GM19324 (cell line): ENCODE results near the gene PRKCD.

ENCODE experiments used
- ATAC-seq: cut with Tn5 transposase; IDR thresholded peaks from one replicate; pipeline ENCODE4 v1.9.1; 2021; ENCODE audit warnings: mild to moderate bottlenecking, moderate library complexity; ENCODE audit not compliant: unreplicated experiment, low FRiP score

The PRKCD gene

DNA sequence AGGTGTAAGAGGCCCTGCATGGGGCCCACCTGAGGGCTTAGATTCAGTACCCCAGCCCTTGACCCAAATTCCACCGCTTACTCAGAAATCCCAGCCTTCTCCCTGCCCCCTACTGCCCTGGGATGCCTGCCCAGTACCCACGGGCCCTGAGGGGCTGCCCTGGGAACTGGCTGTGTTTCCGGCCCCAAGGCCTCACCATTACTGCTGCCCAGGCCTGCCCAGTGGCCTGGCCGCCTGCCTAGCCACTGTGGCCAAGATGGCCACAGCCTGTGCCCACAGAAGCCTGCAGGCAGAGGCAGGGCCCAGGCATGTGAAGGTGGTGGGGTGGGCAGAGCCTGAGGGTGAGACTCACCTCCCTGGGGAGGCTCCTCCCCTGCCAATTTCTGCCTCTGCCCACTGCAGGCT is 6.1 kb upstream of the PRKCD start:
- ATAC-seq: no peak

DNA sequence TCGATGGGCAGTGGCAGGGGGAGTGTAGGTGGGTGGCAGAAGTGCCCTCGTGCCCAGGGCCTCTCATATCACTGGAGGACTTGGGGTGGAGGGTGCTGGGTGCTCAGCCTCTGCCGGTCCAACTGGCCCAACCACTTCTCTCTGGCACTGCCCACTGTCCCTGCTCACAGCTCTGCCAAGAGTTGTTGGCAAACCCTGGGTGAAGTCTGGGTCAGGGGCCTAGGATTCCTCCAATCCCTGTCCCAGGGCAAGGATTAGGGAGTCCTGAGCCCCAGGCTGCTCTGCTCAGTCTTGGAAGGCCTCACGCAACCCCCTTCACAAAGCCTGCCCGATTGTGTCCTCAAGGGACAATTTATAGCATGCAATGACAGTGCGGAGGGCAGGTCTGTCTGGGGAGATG is 5.2 kb upstream of the PRKCD start:
- ATAC-seq: no peak

DNA sequence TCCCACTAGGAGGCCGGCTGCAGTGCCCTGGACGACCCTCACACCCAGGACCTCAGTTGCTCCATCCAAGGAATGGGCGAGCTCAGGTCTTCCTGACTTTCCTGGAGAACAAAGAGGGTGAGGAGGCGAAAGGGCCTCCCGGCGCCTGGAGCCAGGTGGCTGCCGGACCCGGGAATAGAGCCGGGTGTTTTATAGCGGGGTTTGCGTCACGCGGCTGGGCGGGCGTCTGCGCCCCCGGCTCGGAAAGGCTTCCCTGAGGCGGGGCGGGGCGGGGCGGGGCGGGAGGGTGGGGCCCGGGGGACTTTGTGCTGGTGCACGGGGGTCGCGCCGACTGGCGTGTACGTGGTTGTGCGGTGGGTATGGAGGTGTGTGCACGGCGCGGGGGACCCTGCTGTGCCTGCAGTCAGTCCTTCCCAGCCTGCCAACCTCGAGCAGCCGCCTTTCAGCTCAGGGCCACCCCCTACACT is 4.6 kb upstream of the PRKCD start:
- no peak for ATAC-seq

DNA sequence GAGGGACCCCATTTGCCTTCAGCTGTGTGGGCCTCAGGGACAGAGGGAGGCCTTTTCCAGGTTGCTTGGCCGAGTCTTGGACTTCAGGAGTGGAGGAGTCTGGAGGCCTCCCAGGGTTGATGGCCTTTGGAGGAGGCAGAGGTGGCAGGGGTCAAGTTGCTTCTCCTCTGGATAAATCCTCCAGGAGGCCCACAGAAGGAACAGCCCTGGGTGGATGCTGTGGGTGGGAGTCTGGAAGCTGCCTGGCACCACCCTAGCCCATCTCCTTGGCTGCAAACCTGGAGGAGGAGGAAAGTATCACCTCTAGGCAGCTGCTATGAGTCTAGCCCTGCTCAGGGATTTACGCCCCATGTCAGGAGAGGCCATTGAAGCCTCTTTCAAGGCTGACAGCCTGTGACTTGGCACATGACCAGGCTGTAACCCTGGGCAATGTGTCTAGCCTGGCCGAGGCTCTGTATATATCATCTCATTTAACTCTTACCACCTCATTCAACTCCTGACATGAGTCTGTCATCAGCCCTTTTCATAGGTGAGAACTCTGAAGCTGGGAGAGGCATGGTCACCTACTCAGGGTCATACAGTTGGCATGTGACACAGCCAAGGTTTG is 2.9 kb upstream of the PRKCD start:
- no peak for ATAC-seq

DNA sequence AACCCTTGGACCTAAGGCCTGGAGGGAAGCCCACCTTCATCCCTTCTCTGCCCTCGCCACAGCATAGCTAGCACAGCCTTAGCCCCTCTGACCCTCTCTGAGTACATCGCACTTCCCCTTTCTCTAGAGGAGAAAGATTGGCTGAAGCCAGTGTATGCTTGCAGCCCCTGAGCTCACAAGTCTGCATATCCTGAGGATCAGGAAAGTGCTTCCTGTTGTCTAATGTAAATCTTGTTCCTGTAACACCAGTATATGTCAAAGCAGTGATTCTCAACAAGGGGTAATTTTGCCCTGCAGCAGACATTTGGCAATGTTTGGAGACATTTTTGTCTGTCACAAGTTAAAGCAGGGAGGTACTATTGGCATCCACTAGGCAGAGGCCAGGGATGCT is 2.2 kb upstream of the PRKCD start:
- ATAC-seq: no peak

DNA sequence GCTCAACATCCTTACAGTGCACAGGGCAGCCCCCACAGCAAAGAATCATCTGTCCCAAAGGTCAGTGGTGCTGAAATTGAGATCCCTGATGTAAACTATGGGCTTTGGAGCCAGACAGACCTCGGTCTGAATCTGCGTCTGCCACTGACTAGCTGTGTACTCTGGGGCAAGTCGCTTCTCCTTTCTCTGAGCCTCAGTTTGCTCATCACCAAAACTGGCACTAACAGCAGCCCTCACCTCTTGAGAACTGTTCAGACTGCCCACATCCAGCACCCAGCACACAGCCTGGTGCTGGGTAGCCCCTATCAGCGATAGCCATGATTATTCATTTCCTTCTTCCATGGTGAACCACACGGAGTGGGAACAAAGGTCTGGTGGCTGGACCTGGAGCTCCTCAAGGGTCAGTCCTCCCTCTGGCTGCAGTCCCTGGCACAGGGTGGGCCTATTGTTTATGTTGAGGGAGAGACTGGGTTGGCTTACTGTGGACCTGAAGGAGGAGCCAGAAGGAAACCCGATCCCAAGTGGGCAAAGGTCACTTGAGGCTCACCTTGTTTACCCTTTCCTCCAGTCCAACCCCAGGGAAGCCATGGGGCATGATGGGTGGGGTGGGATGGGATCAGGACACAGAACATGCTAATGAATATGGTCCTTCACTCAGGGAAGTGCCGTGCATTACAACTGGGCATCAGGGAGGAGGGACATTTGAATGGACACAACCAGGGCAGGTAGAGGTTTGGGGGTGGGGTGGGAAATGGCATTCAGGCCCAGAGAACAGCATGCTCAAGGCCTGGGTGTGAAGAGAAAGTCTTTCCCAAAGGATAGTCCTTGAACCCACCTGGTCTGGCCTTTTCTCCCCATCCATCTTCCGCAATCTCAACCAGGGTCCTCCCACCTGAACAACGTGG is 1.6 kb upstream of the PRKCD start:
- ATAC-seq: no peak

DNA sequence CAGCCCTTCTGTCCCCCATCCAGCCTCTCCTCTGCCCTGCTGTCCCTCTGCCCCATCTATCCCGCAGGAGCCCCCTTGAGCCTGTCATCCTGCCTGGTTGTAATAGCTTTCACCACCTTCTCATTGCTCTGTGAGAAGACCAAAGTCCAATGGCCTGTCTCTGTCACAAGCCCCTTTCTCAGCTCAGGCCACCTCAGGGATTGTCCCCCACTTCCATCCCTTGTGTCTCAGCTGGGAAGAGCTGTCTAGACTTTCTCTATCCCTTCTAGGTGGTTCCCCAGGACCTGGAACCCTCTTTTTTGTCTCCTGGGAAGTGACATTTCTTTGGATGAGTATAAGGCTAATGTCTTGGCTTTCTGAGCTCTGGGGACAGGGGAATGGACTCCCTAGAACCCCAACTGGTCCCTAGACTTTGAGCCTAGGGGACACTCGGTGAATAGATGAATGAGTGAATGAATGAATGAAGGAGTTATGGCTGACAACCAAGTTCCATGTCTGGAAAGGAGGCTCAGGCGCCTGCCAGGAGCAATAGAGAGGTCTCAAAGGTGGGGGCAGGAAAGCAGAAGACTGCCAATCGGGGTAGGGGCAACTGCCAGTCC is 849 bp upstream of the PRKCD start:
- no peak for ATAC-seq

DNA sequence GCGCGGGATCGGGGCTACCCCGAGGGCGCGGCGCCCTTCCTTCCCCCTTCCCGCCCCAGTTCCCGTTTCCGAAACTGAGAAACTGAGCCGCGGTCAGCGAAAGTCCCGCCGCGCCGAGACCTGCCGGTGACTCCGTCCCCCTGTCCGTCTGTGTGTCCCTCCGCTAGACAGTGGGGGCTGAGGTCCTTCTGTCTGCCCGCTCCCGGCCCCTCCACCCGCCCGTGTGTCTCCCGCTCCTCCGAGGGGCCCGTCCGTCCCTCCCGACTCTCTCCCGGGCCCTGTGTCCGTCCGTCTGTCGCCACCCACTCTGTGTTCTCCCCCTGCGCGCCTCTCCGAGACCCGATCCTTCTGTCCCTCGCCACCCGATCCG is 426 bp downstream of the PRKCD start:
- no peak for ATAC-seq

DNA sequence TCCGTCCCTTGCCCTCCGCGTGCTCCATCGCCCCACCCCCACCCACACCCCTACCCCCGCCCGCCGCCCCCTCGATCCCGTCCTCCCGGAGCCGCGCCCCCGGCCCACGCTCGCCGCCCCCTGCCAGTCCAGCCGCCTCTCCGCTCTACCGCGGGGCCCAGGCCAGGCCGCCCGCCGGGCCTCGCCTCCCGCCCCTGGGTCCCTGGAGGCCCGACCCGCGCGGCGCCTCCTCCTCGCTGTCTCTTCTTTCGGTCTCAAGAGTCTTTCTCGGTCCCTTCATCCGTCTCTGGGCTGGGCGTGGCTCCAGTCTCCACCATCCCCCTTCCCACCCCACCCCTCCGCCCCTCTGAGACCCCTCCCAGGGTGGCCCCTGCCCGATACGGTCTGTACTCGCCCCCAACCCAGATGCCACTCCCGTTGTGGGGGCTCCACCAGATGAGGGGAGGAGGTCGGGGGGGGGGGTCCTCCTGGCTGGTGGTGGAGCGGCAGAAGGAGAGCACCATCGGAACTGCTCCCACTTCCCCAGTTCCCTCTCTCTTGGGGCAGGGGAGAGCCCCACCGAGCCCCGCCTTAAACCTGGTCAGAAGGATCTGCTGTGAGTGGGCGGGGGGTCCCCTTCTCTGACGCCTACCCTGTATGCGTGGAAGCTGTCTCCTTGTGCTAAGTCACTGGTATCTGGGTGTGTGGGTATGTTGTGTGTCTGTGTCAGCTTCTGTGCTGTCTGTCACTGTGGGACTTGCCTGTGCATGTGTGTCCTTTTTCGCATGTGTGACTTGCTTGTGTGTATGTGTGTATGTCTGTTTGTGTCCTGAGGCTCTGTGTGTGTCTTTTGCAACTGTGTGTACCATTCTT is 1.0 kb downstream of the PRKCD start:
- ATAC-seq: no peak

DNA sequence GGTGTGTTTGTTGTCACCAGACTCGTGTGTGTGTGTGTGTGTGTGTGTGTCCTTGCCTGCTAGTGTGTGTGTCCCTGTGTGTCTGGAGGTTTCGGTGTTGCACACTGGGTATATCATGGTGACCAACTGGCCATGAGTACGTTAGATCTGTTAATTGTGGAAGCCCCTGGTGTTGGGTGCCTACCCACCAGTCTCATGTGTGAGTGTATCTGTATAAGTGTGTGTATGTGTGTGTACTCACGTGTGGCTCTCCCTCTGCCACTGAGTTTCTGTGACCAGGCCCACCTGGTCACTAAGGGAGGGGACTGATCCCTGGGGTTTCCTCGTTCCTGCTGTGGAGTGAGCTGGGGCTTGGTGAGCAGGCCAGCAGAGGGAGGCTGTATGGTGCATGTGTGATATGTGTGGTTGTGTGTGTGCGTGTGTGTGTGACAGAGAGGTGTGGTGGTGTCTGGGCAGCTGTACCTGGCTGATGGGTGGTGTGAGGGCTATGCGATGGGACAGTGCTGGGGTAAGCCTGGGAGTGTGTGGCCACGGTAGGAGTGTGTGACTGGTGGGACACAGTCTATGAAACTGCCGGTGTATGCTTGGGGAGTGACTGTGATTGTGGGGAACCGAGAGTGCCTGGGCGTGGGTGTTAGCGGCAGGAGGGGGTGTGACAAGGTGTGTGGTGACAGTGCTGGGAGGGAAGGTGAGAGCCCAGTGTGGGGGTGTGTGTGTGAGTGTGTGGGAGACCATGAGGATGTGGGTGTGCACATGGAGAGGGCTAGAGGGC is 1.8 kb downstream of the PRKCD start:
- ATAC-seq: no peak

DNA sequence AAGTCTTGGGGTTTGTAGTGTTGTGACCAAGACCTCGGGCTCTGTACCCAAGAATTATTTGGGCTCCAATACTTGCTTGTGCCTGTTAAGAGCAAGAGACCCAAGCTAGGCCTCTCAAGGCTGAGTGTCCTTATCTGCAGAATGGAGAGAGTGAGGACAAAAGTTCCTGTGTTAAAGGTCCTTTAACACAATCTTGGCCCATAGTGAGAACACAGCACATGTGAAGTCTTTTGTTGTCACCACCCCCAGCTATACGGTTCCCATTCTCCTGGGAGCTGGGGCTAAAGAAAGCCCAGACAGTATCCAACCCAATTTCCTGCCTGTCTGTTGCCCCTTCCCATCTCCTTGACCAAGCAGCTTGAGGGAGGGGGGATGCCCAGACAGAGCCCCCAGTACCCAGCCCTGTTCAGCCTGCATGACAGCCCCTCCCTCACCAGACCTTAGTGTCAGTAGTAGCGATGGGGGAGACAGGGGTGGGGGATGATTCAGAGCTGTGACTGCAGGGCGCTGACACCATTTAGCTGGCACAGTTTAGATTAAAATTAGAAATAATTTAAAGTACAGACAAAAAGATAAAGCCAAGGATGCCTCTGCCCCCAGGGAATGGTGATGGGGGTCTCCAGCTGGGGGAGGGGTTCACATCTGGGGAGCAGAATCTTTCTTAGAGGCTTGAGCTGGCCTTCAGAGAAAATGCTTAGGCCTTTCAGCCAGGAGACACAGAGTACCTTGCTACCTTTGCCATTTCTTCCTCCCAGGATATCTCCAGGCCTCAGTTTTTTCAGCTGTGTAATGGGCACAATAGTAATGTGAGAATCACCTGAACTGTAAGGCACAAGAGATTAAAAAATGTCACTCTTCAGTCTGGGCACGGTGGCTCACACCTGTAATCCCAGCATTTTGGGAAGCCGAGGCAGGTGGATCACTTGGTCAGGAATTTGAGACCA is 2.7 kb downstream of the PRKCD start:
- no peak for ATAC-seq

DNA sequence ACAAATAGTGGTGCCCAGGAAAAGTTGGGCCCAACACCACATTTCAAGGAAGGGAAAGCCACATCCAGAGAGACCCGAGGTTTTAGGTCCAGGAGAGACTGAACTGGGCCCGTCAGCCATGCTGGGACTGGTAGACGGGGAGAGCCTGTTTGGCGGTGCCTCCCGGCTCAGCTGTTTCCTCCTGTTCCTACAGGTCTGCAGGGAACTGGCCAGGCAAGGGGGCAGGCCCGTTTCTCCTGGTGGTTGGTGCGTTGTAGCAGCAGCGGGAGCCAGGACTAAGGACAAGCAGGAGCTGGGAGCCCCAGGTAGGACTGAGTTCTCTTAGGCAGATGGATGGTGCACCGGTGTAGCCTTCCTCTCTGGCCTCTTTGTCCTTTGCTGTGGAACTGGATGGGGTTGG is 3.9 kb downstream of the PRKCD start:
- ATAC-seq: no peak

DNA sequence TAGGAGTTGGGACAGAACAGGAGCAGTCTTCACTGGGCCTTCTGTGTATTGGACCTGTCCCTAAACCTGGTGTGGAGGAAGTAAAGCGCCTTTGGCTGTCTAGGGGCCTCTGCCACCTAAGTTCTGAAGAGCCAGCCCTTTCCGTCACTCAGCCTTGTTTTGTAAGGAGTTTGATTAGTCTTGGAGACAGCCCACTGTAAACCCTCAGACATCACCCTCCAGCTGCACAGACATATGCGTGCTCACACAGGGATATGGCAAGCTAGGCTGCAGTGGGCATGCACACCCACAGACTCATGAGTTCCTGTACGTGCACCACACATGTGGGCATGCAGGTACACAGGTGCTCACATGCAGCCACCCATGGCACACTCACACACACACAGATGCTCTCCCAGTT is 5.2 kb downstream of the PRKCD start:
- no peak for ATAC-seq

DNA sequence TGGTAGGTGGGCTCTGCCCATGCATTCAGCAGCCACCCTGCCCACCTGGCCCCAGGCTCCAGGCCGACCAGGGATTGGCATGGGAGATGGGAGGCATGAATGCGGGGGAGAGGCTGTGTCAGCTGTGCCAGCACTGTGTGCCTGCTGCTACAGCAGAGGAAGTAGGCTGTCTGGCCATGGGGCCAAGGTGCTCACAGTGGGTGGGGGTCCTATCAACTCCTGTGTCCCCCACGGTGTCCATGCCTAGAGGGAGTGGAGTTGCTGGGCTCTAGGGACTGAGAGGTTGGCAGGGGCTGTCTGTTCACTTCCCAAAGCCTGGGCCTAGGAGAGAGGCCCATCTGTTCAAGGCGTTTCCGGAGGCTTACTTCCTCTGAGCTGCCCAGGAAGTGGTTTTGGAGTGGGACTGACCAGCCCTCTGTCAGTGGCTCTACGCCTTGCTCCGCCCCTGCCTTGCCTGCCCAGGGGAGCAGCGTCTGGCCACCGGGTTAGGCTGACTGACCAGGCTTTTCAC is 5.8 kb downstream of the PRKCD start:
- ATAC-seq: no peak

DNA sequence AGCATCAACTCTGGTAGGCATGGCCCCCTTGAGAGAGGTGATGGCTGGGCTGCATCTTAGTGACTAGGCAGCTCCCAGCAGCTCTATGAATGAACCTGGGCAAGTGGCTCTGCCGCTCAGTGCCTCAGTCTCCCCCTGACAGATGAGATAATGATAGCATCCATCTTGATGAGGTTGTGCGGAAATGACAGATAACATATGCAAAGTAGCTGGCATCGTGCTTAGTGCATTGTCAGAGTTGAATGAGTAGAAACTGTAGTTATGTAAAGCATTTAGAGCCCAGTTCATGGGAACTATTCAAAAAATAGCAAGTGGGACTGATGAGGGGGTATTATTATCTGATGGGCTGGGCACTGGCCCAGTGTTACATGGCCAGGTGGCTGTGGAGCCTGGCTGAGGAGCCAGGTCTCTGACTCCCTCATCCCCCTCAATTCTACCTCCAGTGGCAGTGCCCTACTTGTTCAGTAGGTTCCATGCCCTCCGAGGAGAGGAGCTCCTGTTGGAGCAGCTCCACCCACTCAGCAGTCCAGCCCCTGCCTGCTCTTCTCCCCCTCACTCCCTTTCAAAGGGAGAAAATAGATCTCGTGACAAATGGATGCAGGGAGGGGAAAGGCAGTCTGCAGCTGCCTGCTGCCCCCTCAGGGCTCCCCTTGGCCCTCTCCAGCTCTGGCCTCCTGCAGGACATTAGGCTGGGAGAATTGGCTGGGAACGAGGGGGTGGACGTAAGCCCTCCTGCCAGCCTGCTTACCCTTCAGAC is 6.6 kb downstream of the PRKCD start:
- no peak for ATAC-seq

DNA sequence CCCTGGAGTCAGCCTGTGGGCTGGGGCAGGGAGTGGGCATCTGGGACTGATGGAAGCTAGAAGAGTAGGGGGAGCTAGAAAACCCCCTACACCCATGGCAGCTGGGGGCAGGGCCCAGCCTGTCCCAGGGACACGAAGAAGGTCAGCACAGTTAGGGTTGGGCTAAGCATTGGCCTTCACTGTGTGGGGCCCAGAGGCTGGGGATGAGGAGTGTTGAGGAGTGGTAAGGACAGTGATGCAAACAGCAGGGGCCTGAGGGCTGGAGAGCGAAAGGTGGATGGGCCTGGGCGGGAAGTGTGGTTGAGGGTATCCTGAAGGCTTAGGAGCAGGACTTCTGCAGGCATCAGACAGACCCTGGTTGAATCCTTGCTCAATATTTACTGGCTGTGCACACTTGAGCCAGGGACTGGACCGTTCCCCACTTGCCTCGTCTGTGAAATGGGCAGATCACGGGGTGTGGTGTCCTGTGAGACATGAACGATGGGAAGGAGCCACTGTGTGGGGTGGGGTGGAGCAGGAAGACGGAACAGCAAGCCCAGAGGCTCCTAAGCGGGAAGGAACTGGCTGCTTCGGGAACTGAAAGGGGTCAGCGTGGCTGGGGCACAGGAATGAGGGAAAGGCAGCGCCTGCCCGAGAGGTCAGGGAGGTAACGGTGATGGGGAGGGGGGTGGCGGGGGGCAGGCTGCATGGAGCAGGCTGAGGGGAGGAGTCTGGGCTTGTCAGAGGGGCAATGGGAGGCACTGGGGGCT is 7.3 kb downstream of the PRKCD start:
- ATAC-seq: no peak

DNA sequence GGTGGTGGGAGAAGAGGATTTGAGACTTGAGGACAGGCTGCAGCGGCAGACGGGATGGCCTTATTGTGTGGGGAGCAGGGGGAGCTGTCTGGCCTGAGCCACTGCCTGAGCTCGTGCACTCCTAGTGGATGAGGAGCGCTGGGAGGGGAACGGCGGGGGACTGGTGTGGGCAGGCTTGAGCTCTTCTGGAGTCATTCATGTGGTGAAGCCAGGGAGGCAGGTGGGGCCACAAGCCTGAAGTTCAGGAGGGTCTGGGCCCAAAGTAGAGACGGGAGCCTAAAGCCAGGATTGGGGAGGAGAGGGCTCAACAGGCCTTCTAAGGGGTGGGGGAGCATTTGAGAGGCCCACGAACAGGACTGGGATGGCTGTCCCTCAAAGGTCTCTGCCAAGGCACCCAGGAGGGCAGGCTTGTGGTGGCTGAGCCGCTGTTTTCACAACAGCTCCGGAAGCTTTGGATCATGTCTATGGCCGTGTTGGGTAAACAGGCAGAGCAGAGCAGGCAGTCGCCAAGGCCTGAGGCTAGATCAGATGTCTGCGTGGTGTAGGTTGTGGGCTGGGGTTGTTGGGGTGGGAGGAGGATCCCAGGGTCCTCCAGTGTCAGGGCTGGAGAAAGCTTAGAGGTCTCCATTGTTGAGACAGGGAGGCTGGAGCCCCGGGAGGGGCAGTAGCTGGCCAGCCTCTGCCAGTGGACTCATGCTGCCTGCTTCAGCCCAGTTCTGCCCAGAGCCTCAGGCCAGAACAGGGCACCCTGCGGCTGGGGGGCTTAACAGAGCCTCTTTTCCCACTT is 8.2 kb downstream of the PRKCD start:
- no peak for ATAC-seq
